Activated CD8-positive, alpha-beta memory T cell treated with anti-CD3 and anti-CD28 coated beads, Interleukin-2, amount 50 U/mL, for 24 hours (primary cell): ENCODE measurements around the gene CLOCK.

Experiments used
- DNase-seq: peaks from one replicate; pipeline ENCODE4 v3.0.0-alpha.2; 2020; ENCODE audit errors: extremely low read depth

The CLOCK gene

DNA sequence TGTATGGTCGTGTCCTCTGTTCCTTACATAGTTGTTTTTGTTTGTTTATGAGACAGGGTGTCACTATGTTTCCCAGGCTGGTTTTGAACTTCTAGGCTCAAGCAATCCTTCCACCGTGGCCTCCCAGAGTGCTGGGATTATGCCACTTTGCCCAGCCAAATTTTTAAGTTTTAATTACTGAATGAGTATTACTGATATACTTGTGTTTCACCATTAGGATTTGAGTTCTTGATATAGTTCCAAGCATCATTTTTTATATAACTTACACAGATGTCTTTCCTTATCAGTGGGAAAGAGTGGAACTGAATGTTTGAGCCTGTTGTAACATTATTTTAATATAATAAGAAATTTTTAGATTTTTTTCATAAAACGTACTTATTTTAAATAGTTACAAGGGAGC is 130.5 kb downstream of the CLOCK start:
- DNase-seq = no peak

DNA sequence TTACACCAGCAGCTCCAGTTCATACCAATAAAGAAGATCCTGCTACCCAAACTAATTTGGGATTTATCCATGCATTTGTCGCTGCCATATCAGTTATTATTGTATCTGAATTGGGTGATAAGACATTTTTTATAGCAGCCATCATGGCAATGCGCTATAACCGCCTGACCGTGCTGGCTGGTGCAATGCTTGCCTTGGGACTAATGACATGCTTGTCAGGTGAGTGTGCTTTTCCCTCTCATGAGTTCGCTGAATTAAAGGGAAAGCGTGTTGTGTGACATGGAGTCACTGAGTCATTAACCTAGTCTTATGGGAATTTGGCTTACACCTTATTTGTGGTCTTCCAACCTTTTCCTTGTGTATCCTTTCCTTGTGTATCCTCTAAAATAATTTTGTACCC is 135.1 kb downstream of the CLOCK start:
- no peak for DNase-seq

DNA sequence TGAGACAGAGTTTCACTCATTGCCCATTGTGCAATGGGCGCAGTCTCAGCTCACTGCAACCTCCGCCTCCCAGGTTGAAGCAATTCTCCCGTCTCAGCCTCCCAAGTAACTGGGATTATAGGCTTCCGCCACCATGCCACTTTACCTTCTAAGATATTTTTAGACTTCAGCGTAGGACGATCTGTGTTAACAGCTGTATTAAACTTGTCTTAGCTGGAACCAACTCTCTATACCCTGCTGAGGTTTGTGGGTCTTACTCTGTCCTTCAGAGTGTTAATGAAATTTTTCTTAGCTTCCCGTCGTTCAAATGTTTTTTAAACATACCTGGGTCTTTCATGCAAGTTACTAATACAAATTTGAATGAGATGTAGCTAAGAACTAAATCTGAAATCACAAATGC is 136.3 kb downstream of the CLOCK start:
- DNase-seq = no peak

DNA sequence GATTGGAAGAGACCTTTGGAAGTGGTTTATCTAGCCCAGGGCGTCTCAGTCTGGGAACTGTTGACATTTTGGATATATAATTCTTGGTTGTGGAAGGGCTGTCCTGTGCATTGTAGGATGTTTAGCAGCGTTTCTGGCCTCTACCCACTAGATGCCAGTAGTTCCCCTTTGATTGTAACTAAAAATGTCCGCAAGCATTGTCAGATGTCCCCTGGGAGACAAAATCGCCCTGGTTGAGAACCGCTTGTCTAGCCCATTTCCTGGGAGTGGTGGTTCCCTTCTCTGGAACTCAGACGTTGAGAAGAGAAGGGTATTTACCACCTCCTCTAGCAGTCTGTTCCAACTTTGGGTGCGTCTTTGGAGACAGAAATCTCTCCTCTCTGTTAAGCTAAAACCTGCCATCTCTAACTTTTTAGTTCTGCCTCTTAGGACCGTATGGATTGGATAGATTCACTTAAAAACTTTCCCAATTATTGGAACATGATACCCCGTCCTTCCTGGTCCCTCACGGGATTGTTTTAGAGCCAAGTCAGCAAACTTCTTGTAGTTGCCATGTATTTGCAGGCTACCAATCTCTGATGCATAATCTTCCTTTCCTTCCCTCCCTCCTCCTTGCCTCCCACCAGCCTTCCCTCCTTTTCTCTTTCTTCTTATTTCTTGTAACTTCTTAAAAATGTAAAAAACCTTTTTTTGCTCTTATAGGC is 137.1 kb downstream of the CLOCK start:
- DNase-seq = no peak

- no peak for DNase-seq
Observed at GRCh38 chr4:55407764-55408163, 138.9 kb downstream of the CLOCK start.

DNA sequence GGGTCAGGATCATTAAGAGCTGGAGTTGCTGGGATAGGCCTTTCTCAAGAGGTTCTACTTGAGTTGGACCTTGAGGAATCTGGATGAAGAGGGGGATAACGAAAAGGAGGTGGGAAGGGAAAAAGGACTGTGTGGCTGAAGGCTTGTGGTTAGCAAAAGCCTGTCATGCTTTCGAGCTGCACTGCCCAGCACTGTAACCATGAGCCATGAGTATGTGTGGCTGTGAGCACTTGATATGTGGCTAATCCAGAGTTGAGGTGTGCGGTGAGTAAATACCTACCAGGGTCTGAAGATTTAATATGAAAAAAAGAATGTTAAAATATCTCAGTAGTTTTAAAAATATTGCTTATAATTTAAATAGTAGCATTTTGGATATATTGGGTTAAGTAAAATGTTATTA is 139.6 kb downstream of the CLOCK start:
- DNase-seq = no peak

GRCh38 chr4:55406545-55406944 is 140.2 kb downstream of the CLOCK start:
- no peak for DNase-seq

GRCh38 chr4:55405073-55405472 is 141.6 kb downstream of the CLOCK start:
- DNase-seq = no peak

DNA sequence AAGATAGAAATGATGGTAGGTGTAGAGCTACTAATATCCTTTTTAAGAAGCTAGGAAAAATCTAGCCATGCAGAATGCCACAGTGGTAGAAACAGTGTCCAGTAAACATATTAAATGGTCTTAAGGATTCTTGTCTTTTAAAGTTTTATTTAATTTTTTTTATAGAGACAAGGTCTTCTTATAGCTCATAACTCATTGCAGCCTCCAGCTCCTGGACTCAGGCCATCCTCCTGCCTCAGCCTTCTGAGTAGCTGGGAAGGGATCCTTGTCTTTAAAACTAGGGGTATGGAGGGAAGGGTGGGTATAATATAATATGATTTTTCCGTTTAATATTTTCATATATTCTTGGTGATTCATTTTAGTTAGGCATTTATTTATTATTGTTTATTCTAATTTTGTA is 147.1 kb downstream of the CLOCK start:
- no peak for DNase-seq

GRCh38 chr4:55398966-55399365 is 147.7 kb downstream of the CLOCK start:
- DNase-seq = no peak

DNA sequence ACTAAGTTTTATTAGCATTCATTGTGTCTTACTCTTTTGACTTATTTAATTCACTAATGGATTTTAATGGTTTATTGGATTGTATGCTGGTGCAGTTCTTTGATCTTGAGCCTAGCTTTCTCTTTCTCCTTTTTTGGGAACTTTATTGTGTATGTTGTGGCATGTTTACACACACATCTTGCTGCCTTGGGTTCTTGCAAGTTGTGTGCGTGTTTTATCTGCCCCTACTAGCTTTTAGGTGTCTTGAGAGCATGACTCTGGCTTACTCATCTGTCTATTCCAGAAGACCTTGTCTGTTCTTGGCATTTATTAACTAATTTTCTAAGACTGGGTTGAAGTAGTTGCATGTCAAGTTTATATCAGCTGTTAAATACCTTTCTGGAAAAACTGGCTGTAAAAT is 148.2 kb downstream of the CLOCK start:
- no peak for DNase-seq

- DNase-seq = no peak
Observed at GRCh38 chr4:55397520-55398321, 149.0 kb downstream of the CLOCK start.

- no peak for DNase-seq
Observed at GRCh38 chr4:55397126-55397436, 149.6 kb downstream of the CLOCK start.

- DNase-seq = no peak
Observed at GRCh38 chr4:55396308-55397125, 150.2 kb downstream of the CLOCK start.

GRCh38 chr4:55395529-55396307 is 151.0 kb downstream of the CLOCK start, which contains the start of gene TMEM165:
Gene TMEM165 (plus strand): TSS chr4:55395957. CDS start chr4:55396190, 233 bp downstream.
- DNase-seq = peak; percentile 77

DNA sequence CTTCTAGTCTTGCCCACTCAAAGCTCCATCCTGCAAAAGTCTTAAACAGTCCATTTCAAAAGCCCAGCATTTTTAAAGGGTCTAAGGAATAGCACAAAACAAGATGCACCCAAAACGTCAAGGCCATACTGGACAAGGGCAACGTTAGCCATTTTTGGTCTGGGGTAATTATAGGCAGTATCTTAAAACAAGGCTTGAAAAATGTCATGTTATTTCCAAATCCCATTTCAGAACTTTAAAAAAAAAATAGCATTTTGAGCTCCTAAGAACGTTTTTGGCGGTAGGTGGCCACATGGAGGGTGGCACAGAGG is 151.5 kb downstream of the CLOCK start:
- DNase-seq = no peak

- DNase-seq = no peak
Observed at GRCh38 chr4:55393461-55394320, 153.0 kb downstream of the CLOCK start.

DNA sequence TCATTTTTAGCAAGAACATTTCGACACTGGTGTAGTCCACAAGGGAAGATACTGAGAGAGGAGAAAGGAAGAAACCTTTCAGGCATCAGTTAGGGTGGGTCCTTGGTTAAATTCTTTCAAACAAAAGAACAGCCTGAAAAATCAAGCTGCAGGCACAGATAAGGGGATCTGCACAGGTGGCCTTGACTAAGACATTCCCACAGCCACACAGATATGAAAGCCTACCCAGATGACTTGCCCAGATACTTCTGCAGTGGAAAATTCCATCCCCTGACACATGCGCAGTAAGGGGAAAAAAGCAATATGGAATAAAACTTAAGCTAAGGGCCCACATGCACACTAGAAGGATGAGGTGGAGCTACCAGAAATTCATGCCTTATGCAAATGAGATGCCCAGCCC is 159.9 kb downstream of the CLOCK start:
- no peak for DNase-seq

DNA sequence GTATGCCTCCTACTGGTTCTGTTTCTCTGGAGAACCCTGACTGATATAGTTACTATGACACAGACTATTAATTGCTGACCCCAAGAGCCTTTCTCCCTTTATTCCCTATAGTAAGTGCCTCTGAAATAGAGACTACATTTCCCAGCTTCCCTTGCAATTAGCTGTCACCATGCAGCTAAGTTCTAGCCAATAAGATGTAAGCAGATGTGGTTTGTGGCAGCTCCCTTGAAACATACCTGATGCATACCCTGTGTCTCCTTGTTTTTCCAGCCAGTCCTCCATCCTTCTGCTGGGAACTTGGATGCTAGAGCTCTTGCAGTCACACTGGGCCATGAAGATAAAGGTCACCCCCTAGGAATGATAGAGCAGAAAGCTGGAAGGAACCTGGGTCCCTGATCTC is 160.6 kb downstream of the CLOCK start:
- no peak for DNase-seq

DNA sequence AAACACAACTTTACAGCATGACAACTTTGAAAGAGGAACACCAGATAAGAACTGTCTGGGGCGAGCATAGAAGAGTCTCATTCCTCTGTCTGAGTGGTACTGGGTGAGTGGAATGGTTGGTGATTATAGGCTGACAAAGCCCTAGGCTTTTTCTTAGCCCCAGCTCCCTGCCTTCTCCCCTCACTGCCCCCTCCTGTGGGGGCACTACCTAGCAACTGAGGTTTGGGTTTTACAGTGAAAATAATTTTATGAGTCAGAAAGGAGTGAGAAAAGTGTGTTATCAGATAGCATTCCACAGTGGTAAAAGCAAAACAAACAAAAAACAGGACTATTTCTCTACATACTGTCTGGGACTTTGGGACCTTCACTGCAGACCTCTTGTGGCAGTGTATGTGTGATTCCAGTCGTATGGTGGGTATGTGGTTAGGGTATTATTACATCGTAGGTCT is 161.5 kb downstream of the CLOCK start:
- DNase-seq = no peak

- DNase-seq = no peak
Observed at GRCh38 chr4:55382488-55383003, 164.2 kb downstream of the CLOCK start.
